GM18498 (cell line): ENCODE measurements around the gene IPMK.
"Not testable (repeated sequence)": the region's sequence is repeated elsewhere in the genome, so short reads cannot be mapped to it uniquely, and the experiment has no call there.

Experiments
- ATAC-seq: cut with Tn5 transposase; IDR thresholded peaks from one replicate; pipeline ENCODE4 v1.9.1; 2021; ENCODE audit warnings: mild to moderate bottlenecking, moderate library complexity; ENCODE audit not compliant: unreplicated experiment

Gene IPMK

GRCh38 chr10:58229856-58230255 lies 37.8 kb downstream of the IPMK start:
- not testable (repeated sequence) for ATAC-seq

GRCh38 chr10:58225654-58226053 lies 42.0 kb downstream of the IPMK start:
- ATAC-seq, result no peak

GRCh38 chr10:58220769-58221451 lies 46.8 kb downstream of the IPMK start:
- no peak for ATAC-seq

- ATAC-seq, result no peak
Observed at GRCh38 chr10:58219875-58220274, 47.8 kb downstream of the IPMK start.

DNA sequence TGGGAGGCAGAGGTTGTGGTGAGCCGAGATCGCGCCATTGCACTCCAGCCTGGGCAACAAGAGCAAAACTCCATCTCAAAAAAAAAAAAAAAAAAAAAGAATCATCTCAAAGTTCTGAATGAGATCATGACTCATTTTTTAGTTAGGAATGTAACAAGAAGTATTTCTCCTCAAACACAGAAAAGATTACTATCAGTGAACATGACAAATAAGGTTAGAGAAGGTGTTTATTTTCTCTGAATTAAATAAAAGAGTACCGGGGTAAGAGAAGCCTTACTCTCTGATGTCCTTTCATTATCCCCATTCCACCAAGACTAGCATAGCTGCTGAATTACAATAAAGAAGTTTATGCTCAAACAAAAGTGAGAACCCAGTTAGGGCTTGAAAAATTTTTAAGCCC lies 50.1 kb downstream of the IPMK start:
- ATAC-seq, result no peak

DNA sequence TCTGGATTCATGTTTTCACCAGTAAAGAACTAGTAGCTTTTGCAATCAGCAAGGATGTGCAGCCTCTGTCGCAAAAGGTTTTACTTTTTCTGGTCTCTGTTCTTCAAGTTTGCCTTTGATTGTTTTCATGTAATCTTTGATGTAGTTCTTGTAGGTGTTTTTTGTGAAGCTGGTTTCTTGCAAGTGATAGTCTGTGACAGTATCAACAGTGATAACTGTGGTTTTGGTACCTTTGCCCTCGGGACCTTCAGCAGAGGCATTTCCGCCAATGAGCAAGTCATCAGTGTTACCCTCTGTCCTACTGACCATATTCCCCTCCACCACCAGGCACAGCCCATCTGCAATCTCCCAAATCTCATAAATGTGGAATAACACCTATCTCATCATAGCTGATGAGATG lies 55.1 kb downstream of the IPMK start:
- ATAC-seq, result no peak

GRCh38 chr10:58210160-58210559 lies 57.5 kb downstream of the IPMK start:
- ATAC-seq, result no peak

- no peak for ATAC-seq
Observed at GRCh38 chr10:58209669-58210068, 58.0 kb downstream of the IPMK start.

GRCh38 chr10:58206251-58206650 lies 61.4 kb downstream of the IPMK start:
- ATAC-seq, result no peak

GRCh38 chr10:58201704-58202103 lies 66.0 kb downstream of the IPMK start:
- peak; percentile 82 for ATAC-seq

GRCh38 chr10:58189269-58189668 lies 78.4 kb downstream of the IPMK start:
- no peak for ATAC-seq

DNA sequence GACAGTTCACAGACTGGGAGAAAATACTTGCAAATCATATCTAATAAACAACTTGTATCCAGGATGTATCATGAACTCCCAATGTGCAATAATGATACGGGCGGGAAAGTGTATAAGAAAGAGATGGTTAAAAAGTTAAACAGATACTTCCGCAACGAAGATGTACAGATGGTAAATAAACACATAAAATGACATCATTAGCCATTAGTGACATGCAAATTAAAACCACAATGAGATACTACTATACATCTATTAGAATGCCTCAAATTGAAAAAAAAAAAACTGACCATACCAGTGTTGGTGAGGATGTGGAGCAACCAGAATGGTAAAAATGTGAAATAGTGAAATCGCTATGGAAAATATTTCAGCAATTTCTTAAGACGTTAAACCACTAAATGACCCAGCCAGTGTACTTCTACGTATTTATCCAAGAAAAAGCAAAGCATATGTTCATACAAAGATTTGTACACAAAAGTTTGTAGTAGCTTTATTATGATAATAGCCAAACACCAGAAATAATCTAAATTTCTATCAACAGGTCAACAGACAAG lies 83.5 kb downstream of the IPMK start:
- no peak for ATAC-seq

- no peak for ATAC-seq
Observed at GRCh38 chr10:58180666-58181065, 87.0 kb downstream of the IPMK start.

- no peak for ATAC-seq
Observed at GRCh38 chr10:58179238-58179637, 88.5 kb downstream of the IPMK start.

DNA sequence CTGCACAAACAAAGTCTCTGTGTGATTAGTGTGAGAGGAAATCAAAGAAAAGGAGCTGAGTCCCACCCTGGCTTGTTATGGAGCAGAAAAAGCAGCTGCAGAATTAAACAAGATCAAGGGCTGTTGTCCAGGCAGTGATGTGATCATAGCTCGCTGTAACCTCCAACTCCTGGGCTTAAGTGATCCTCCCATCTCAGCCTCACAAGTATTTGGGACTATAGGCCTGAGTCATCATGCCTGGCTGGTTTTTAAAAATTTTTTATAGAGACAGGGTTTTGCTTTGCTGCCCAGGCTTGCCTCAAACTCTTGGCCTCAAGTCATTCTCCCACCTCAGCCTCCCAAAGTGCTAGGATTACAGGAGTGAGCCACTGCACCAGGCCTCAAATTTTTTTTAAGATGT lies 88.9 kb downstream of the IPMK start:
- ATAC-seq, result no peak

DNA sequence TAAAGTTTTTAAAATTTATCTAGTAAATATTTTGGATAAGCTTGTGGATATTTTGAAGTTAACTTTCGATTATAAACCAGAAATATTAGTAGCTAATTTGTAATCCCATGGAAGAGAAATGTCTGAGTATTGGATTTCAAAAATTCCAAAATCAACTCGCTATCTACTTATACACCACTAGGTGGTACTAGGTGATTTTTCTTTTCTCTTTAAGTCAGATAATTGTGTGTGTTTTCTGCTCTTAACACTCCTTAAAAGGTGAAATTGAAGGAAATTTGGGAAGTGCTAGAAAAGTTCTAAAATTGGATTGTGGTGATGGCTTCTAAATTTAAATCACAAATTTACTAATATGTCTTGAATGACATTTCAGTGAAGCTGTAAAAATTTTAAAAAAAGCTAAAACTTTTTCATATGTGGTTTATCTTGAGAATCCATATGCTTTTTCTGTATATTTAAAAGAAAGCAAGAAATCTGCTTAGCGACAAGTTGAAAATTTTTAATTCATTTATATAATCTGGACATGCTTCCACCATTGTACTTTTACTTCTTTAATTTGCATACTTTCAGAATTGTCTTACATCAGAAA lies 90.2 kb downstream of the IPMK start:
- ATAC-seq, result no peak

DNA sequence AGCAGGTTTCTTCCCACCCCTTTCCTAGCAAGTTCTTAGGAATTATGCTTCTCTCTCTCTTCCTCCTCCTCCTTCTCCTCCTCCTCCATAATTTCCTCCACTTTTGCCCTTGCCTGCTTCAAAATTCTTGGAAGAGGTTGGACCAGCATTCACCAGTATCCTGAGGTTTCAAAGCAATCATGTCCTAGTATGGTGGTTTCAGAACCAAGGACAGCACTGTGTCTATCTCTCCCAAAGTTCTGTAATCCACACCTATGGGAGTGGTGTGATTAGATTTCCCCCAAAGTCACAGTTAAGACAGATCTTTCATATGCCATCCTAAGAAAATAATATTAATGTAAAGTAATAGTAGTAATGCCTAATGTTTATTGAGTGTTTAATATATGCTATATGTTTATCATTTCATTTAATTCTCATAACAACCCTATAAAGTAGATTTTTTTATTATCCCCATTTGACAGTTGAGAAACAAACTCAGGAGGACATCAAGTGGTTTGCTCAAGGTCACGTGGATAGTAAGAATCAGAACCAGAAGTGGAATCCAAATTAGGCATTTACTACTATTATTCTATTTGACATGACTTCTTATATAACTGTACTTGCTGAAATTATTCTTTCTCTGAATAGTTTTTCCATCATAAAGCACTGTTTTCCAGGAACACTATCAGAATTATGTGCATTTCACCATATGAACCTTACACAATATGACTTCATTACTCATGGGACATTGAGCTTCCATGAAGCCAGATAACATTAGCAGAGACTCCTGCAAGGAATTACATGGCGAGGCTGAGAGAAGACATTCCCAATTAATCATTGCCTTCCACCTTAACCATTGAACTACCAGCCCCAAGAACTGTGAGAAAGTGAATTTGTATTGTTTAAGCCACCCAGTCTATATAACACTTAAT lies 91.4 kb downstream of the IPMK start:
- ATAC-seq, result no peak

- no peak for ATAC-seq
Observed at GRCh38 chr10:58174831-58175230, 92.9 kb downstream of the IPMK start.

GRCh38 chr10:58173391-58173790 lies 94.3 kb downstream of the IPMK start:
- ATAC-seq, result no peak

DNA sequence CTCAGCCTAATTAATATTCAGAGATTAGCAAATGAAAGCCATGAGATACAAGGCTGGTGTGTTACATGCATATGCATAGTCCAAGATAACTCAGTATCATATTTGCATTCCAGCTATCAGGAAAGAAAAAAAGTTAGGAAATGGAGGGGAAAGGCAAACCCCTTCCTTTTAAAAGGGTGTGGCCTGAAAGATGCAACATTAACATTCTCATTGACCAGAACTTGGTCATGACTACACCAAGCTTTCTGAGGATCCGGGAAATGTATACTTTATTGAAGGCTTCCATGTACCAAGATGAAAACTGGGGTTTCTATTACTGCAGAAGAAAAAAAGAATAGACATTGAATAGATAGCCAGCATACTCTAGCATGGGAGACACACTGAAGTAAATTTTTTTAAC lies 96.5 kb downstream of the IPMK start:
- ATAC-seq, result no peak

DNA sequence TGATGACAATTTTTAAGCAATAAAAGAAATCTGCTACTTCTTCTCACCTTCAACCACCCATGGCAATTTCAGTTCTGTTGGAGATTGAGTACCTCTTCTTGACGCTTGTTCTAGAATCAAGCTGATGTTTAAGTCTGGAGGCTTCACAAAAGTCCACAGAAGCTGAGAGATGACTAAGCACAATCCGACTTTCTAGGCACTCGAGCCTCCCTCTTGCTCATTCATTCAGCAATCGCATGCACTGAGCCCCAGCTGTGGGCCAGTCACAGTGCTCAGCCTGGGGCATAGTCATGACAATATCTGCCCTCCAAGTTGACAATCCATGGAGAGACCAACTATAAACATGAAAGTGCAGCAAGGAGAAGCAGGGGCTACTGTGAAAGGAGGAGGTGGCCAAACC lies 103.2 kb downstream of the IPMK start:
- ATAC-seq, result no peak

- no peak for ATAC-seq
Observed at GRCh38 chr10:58158806-58159205, 108.9 kb downstream of the IPMK start.
